GM21737 (cell line): ENCODE data around the gene ZFHX3.

ENCODE experiments used
- ATAC-seq: cut with Tn5 transposase; IDR thresholded peaks from one replicate; pipeline ENCODE4 v1.9.1; 2021; ENCODE audit warnings: mild to moderate bottlenecking, moderate library complexity; ENCODE audit not compliant: unreplicated experiment

ZFHX3 gene

GRCh38 chr16:72957303-72958277, 90.3 kb downstream of the ZFHX3 start:
- no peak for ATAC-seq

GRCh38 chr16:72956124-72957064, 91.5 kb downstream of the ZFHX3 start:
- no peak for ATAC-seq

DNA sequence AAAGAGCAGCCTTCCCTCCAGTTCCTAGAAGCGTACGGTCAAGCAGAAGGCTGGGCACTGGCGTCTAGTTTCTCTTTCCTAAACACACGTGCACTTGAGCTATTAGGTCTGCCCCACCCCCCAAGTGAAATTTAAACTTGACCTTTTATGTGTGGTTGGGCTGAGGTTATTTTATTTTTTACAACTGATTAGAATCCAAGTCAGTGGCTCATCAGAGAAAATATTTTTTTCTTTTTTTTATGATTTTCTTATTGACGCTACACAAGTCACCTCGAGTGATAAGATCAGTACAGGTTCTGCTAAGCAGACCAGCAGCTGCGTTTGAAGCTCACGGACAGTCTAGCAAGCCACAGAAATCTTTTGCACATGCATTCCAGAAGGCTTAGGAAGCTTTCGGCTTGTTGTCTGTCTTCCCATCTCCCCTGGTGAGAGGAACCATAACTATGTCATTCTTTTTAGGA, 95.1 kb downstream of the ZFHX3 start:
- no peak for ATAC-seq

GRCh38 chr16:72952404-72952803, 95.5 kb downstream of the ZFHX3 start:
- no peak for ATAC-seq

DNA sequence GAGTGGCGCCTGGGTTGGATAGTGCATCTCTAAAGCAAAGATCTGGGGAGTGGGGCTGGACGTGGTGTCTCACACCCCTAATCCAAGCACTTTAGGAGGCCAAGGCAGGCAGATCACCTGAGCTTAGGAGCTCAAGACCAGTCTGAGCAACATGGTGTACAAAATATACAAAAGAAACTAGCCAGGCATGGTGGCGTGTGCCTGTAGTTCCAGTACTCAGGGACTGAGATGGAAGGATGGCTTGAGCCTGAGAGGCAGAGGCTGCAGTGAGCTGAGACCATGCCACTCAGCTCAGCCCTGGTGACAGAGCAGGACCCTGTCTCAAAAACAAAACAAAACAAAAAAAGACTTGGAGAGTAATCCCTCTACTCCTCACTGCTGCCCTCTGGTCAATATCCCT, 96.0 kb downstream of the ZFHX3 start:
- no peak for ATAC-seq

GRCh38 chr16:72950669-72951068, 97.3 kb downstream of the ZFHX3 start:
- ATAC-seq: no peak

DNA sequence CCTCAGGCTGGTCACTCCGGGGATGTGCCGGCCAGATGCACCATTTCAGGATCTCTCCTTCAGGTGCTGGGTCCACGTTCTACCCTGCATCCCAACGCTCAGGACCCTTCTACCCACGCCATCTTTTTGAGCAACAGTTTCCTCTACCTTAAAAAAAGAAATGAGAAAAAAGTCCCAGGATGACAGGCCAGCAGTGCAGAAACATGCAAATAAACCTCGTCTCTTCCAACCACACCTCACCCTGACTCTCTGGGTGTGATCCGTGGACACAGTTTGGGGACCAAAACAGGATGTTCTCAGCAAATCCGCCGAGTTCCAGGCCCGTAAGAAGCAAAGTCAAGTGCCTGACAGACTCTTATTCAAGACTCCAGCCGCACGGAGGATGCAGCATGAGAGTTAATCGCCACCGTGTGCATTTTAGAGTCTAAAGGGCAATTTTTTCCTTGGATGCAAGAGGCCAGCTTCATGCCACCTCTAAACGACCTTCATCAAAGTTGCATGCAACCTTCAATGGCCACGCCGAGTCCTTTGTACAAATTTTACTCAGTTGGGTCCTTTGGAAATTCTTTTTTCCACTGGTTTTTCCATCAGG, 99.6 kb downstream of the ZFHX3 start:
- no peak for ATAC-seq

DNA sequence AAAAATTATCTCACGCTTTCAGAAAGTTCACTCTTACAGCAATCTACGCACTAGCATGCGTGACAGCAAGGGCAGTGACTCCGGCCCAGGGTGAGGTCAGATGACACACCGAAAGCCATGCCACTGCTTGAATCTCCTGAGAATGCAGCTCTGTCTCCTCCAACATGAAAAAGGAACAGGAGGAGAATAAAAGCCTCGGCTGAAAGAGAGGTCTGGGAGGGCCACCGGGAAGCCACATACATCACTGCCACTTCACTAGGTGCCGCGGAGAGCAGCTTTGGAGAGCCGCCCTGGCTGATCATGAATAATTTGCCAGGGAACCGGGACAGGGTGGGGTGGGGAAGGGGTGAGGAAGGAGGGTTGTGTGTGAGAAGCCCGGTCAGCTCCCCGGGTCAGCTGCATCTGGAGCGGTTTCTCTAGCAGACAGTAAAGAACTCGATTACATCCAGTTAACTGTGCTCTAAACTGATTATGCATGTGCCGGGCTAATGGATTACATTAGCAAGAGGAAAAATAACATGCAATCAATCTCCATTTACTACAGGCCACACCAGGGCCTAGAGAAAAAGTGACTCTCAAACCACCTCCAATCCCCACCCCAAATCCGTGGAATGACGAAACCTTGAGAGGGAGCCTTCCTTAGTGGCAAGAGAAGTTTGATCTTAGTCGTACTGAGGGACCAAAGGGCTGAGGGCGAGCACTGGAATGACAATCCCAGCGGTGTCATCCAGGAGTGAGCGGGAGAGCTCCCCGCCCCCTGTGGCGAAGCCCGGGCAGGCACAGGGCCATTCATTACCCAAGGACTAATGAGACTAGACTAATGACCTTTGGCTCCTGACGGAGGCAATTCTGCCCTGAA, 100.3 kb downstream of the ZFHX3 start:
- no peak for ATAC-seq

DNA sequence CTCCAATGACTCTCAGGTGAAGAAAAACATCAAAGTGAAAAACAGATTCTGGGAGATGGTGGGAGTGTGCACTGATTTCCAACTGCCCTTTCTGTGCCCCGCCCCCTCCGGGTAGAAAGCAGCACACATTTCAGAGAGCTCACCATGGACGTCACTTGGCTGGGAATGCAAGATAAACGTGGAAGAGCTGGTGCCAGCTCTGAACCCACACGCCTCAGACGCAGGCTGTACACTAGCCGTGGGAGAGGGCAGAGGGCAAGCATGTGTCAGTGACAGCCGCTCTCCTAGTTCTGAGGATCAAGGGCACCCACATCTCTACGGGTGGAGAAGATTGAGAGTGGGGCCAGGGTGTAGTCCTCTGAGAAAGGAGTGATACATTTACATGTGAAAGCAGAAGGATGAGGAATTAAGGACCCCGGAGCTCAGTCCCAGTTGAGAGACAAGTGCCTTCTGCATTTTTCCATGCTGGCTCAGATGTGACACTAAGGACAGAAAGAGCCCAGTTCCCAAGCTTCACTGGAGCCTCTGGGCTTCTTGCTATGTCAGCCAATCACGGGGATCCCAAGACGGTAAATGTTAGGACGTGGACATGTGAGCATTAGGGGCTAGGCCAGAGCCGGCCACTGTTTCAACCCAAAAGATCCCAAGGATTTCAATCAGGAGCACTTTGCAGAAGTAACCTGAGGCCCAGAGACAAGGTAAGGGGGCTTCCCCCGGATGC, 101.3 kb downstream of the ZFHX3 start:
- ATAC-seq: no peak

GRCh38 chr16:72946063-72946462, 101.9 kb downstream of the ZFHX3 start:
- ATAC-seq: no peak

- no peak for ATAC-seq
These were observed 102.3 kb downstream of the ZFHX3 start for GRCh38 chr16:72945611-72946010.

DNA sequence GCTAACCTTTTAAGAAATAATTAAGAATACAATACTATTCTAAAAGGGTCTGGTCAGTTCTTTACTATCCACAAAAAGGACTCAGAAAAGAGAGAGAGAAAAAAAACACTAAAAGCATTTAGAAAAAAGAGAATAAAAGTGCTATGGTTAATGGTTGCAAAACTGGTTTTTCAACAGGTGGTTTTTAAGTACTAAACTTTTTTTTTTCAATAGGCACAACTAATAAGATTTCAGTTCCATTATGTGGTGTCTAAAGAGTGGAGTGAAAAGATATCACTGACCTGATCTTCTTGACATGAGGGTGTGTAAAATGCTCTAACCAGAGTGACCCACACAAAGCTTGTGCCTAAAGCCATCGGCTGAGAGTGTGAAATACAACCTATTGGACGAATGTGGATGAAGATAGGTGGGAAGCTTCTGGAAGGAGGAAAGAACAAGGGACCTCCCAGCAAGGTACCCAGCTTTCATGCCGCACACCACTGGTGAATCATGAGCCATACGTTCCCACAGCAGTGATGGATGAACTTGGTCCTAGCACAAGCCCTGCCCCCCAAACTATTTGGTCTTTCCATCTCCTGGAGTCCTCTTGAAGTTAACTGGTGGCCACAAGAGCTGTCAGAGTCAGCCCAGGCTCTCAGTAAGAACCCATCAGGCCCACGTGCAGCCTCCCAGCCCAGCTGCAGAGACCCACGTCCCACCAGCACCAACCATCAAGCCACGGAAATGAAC, 103.0 kb downstream of the ZFHX3 start:
- no peak for ATAC-seq

DNA sequence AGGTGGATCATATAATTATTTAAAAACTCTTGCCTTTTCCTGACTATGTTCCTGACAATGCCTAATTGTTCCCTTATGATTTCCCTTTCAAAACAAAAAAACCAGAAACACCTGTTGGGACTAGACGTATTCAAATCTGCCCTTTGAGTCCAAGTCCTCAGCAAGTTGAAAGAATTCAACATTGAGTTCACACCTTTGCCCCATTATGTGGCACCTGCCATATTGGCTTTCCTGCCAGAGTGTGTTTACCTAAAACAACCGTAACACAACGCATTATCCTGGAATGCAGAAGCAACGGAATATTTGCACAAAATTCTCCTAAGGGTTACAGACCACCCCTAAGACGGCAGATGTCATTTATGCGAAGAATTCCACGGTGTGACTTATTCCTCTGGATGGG, 105.9 kb downstream of the ZFHX3 start:
- no peak for ATAC-seq

DNA sequence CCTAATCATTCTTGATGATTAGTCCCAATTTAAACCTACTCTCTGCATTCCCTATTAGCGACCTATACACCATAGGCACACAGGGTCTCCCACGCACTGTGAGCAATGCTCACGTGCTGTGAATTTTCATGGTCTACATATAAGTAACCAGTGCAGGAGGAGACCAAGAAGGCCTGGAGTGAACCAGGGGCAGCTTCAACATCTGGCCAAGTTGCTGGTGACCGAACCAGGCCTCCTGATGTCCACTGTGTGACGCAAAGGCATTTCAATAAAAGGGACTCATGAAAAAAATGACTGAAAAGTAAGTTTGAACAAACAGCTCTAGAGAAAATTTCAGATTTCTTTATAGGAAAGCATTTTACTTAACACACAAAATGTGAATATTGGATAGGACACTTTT, 107.0 kb downstream of the ZFHX3 start:
- ATAC-seq: no peak

DNA sequence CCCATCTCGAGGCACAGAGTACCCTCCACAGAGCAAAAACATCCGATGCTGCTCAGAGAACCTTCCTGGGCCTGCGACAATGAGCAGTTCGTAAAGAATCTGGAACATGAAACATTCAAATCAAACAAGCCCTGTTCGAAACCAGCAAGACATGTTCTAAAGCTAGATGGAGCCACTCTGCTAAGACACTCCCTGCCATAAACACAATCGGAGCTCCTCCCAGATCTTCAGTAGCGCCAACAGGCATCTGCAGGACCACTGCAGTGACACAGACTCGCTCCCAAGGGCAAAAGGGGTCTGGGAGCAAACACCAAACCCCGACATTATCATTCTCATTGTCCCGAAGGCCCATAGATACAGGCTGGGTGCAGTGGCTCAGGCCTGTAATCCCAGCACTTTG, 108.7 kb downstream of the ZFHX3 start:
- no peak for ATAC-seq

DNA sequence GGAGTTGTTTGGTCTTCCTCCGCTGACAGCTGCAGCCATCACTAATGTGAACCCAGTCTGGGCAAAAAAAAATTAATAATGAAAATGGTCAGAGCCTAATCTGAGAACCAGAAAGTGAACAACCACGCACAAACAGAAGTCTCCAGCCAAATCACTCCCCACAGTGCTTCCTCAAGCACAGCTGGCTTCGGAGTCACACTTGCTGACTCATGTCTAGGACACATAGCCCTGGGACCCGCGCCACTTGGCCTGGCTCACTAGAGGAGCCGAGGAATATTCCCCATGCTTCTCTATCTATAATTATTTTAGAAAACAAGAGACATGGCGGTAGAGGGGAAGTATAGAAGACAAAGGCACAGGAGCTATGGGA, 109.1 kb downstream of the ZFHX3 start:
- ATAC-seq: no peak

DNA sequence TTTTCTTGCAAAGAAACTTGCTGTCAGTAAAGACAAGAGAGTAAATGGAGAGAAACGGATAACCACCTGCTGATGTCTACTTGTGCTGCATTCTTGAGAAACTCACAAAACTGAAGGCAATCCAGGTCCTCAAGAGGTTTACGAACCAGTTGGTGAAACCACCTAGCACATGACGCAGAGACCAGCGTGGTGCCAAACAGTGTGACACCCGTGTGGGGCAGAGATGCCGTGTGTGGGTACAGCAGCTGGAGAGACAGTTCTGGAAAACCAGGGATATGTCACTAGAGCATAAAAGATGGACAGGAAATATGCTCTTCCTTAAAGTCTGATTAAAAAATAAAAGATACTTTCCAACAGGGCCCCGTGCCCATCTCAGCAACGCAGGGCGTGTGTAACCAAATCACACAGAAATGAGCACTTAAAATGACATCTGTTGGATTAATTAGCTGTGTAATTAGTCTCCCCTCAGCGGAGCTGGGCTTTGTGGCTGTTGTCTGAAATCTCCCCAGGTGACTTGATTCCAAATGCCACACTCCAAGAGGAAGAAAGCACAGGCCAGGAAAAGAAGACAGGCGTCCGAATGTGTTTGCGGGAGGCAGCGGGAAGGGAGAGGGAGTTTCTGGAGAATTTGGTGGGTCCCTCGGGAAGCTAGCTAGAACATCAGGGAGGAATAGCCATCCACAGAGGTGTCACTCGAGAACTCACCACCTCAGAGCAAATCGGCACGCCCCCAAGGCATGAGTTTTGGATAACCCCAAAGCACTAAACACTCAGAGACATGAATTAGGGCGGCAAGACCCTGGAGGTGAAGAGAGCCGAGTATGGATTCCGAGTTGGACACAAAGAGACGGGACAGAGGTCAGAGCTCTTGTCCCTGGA, 109.8 kb downstream of the ZFHX3 start:
- no peak for ATAC-seq

GRCh38 chr16:72937360-72937759, 110.6 kb downstream of the ZFHX3 start:
- ATAC-seq: no peak
